ENCODE measurements around the gene GRAMD4.

- TF ChIP-seq CTCF (IDR thresholded peaks at IDR 0.05; ENCODE audit: poor library complexity) (no peak), EZH2 (IDR thresholded peaks at IDR 0.05; ENCODE audit: borderline replicate concordance) (no peak), EZH2phosphoT487 (IDR thresholded peaks at IDR 0.05; ENCODE audit: low read depth, severe bottlenecking, unreplicated experiment) (no peak)
These were observed 41.8 kb upstream of the GRAMD4 start for GRCh38 chr22:46578251-46578823.
